Activated T-cell treated with anti-CD3 and anti-CD28 coated beads, Interleukin-2, amount 50 U/mL, for 4 hours (primary cell): ENCODE data around the gene GPR162. TPM values are rescaled to one million over a fixed set of nuclear protein-coding genes. Genes with fewer than 3 reads are reported as not detected.

ENCODE experiments used
- ATAC-seq, 2 donors: fragments of 200-7000 bp; cut with Tn5 transposase; one replicate each; pipeline ENCODE4 v1.10.0; 2021
- DNase-seq: peaks from one replicate; pipeline ENCODE4 v3.0.0-alpha.2; 2020
- H3K27me3 Mint-ChIP-seq: one replicate; pipeline ENCODE4 v1.8.0; 2021; ENCODE audit warnings: low read depth, mixed read lengths
- H3K36me3 Mint-ChIP-seq: one replicate; pipeline ENCODE4 v1.8.0; 2022; ENCODE audit warnings: mixed read lengths; ENCODE audit not compliant: insufficient read depth
- H3K4me1 Mint-ChIP-seq: one replicate; pipeline ENCODE4 v1.8.0; 2021; ENCODE audit warnings: low read depth, mixed read lengths
- H3K4me3 Mint-ChIP-seq: one replicate; pipeline ENCODE4 v1.8.0; 2021; ENCODE audit warnings: mild to moderate bottlenecking, moderate library complexity, mixed read lengths
- H3K9me3 Mint-ChIP-seq: one replicate; pipeline ENCODE4 v1.8.0; 2021; ENCODE audit warnings: mixed read lengths
- total RNA-seq, 3 donors: library from RNA; stranded (reverse); gene quantifications; one replicate each; pipeline ENCODE4 v1.2.1, GENCODE V29; 2021

Gene GPR162
- total RNA-seq, 3 donors from 2014 or later: 0.08 to 0.38 TPM; not detected in 1

- Mint-ChIP-seq H3K4me1 (peaks cover 29% of the 10 kb centered on the region), H3K4me3 (no peak overlapping the region), H3K9me3 (no peaks in the 10 kb centered on the region), H3K27me3 (peaks cover 3% of the 10 kb centered on the region), H3K36me3 (peaks cover 19% of the 10 kb centered on the region)
- no peak for ATAC-seq
- DNase-seq: no peak
These were observed 22.5 kb upstream of the GPR162 start for GRCh38 chr12:6799147-6799546.

GRCh38 chr12:6807170-6807569, 14.5 kb upstream of the GPR162 start:
- H3K9me3 Mint-ChIP-seq: no peaks in the 10 kb centered on the region
- ATAC-seq: no peak
- no peak for DNase-seq
- no peaks in the 10 kb centered on the region for H3K27me3 Mint-ChIP-seq
- peaks cover 9% of the 10 kb centered on the region for H3K4me1 Mint-ChIP-seq
- no peak overlapping the region for H3K4me3 Mint-ChIP-seq
- H3K36me3 Mint-ChIP-seq: peaks cover 6% of the 10 kb centered on the region

- ATAC-seq: no peak
- H3K4me3 Mint-ChIP-seq: no peak overlapping the region
These were observed 12.6 kb upstream of the GPR162 start for GRCh38 chr12:6809056-6809455.

GRCh38 chr12:6810758-6811157, 10.9 kb upstream of the GPR162 start:
- Mint-ChIP-seq H3K36me3 (peaks cover 10% of the 10 kb centered on the region), H3K4me1 (peaks cover 9% of the 10 kb centered on the region), H3K4me3 (no peak overlapping the region), H3K9me3 (no peaks in the 10 kb centered on the region), H3K27me3 (no peaks in the 10 kb centered on the region)
- DNase-seq (no peak), ATAC-seq (no peak)

More at GRCh38 chr12:6809056-6809455, 12.6 kb upstream of the GPR162 start:
- peaks cover 7% of the 10 kb centered on the region for H3K36me3 Mint-ChIP-seq
- peaks cover 9% of the 10 kb centered on the region for H3K4me1 Mint-ChIP-seq
- H3K27me3 Mint-ChIP-seq: no peaks in the 10 kb centered on the region
- no peaks in the 10 kb centered on the region for H3K9me3 Mint-ChIP-seq
- DNase-seq: no peak

GRCh38 chr12:6813363-6813762, 8.3 kb upstream of the GPR162 start:
- Mint-ChIP-seq H3K36me3 (peaks cover 24% of the 10 kb centered on the region), H3K27me3 (no peaks in the 10 kb centered on the region), H3K9me3 (no peaks in the 10 kb centered on the region), H3K4me1 (peaks cover 9% of the 10 kb centered on the region), H3K4me3 (no peak overlapping the region)
- ATAC-seq (no peak), DNase-seq (no peak)

- no peaks in the 10 kb centered on the region for H3K9me3 Mint-ChIP-seq
- peaks cover 10% of the 10 kb centered on the region for H3K4me1 Mint-ChIP-seq
- H3K36me3 Mint-ChIP-seq: peaks cover 19% of the 10 kb centered on the region
- DNase-seq (no peak), ATAC-seq (no peak)
- no peak overlapping the region for H3K4me3 Mint-ChIP-seq
- H3K27me3 Mint-ChIP-seq: no peaks in the 10 kb centered on the region
These were observed 5.0 kb upstream of the GPR162 start for GRCh38 chr12:6816598-6816997.

GRCh38 chr12:6817098-6817497, 4.5 kb upstream of the GPR162 start:
- no peak for DNase-seq
- Mint-ChIP-seq H3K9me3 (no peaks in the 10 kb centered on the region), H3K36me3 (peaks cover 19% of the 10 kb centered on the region), H3K27me3 (peaks cover 3% of the 10 kb centered on the region), H3K4me1 (peaks cover 13% of the 10 kb centered on the region), H3K4me3 (no peak overlapping the region)
- ATAC-seq: no peak

GRCh38 chr12:6817662-6818157, 3.9 kb upstream of the GPR162 start:
- peaks cover 14% of the 10 kb centered on the region for H3K4me1 Mint-ChIP-seq
- no peaks in the 10 kb centered on the region for H3K9me3 Mint-ChIP-seq
- no peak overlapping the region for H3K4me3 Mint-ChIP-seq
- H3K36me3 Mint-ChIP-seq: peaks cover 19% of the 10 kb centered on the region
- ATAC-seq (no peak), DNase-seq (no peak)
- H3K27me3 Mint-ChIP-seq: peaks cover 4% of the 10 kb centered on the region

GRCh38 chr12:6818222-6818621, 3.4 kb upstream of the GPR162 start:
- Mint-ChIP-seq H3K36me3 (peaks cover 19% of the 10 kb centered on the region), H3K4me1 (peaks cover 14% of the 10 kb centered on the region), H3K4me3 (no peak overlapping the region), H3K9me3 (no peaks in the 10 kb centered on the region), H3K27me3 (peaks cover 9% of the 10 kb centered on the region)
- ATAC-seq: no peak
- no peak for DNase-seq

GRCh38 chr12:6818645-6819044, 3.0 kb upstream of the GPR162 start:
- no peak for DNase-seq
- H3K36me3 Mint-ChIP-seq: peaks cover 19% of the 10 kb centered on the region
- peaks cover 14% of the 10 kb centered on the region for H3K4me1 Mint-ChIP-seq
- H3K9me3 Mint-ChIP-seq: no peaks in the 10 kb centered on the region
- no peak for ATAC-seq
- peaks cover 10% of the 10 kb centered on the region for H3K27me3 Mint-ChIP-seq
- no peak overlapping the region for H3K4me3 Mint-ChIP-seq

- Mint-ChIP-seq H3K27me3 (peaks cover 13% of the 10 kb centered on the region), H3K4me1 (peaks cover 14% of the 10 kb centered on the region), H3K4me3 (no peak overlapping the region), H3K9me3 (no peaks in the 10 kb centered on the region), H3K36me3 (peaks cover 17% of the 10 kb centered on the region)
- ATAC-seq (no peak), DNase-seq (no peak)
These were observed 2.3 kb upstream of the GPR162 start for GRCh38 chr12:6819106-6820030.

- ATAC-seq: no peak
- peaks cover 14% of the 10 kb centered on the region for H3K4me1 Mint-ChIP-seq
- no peaks in the 10 kb centered on the region for H3K9me3 Mint-ChIP-seq
- peaks cover 17% of the 10 kb centered on the region for H3K36me3 Mint-ChIP-seq
- DNase-seq: no peak
- H3K27me3 Mint-ChIP-seq: peaks cover 19% of the 10 kb centered on the region
- H3K4me3 Mint-ChIP-seq: no peak overlapping the region
These were observed 1.5 kb upstream of the GPR162 start for GRCh38 chr12:6820166-6820565.

- ATAC-seq: no peak
- Mint-ChIP-seq H3K27me3 (peaks cover 32% of the 10 kb centered on the region), H3K4me1 (peaks cover 22% of the 10 kb centered on the region), H3K9me3 (no peaks in the 10 kb centered on the region), H3K36me3 (peaks cover 4% of the 10 kb centered on the region), H3K4me3 (peak overlapping the region; percentile 33)
- DNase-seq: no peak
These were observed 960 bp downstream of the GPR162 start for GRCh38 chr12:6822426-6823135.

- no peaks in the 10 kb centered on the region for H3K36me3 Mint-ChIP-seq
- no peak overlapping the region for H3K4me3 Mint-ChIP-seq
- peaks cover 34% of the 10 kb centered on the region for H3K27me3 Mint-ChIP-seq
- no peak for ATAC-seq
- DNase-seq: no peak
- H3K4me1 Mint-ChIP-seq: peaks cover 25% of the 10 kb centered on the region
- no peaks in the 10 kb centered on the region for H3K9me3 Mint-ChIP-seq
These were observed 1.8 kb downstream of the GPR162 start for GRCh38 chr12:6823182-6824084.
